Neutrophil (primary cell): ENCODE measurements around the gene CXCL11.
"Not testable (repeated sequence)": the region's sequence is repeated elsewhere in the genome, so short reads cannot be mapped to it uniquely, and the experiment has no call there.

Experiments used
- H3K27ac ChIP-seq: fragments of 200-600 bp; sonication (generic); 2 replicates; pipeline ENCODE4 v1.5.1; 2016; ENCODE audit warnings: mild to moderate bottlenecking, moderate library complexity
- H3K27me3 ChIP-seq: fragments of 200-600 bp; sonication (generic); 2 replicates; pipeline ENCODE4 v1.6.0; 2016; ENCODE audit warnings: mild to moderate bottlenecking
- H3K36me3 ChIP-seq: fragments of 200-600 bp; sonication (generic); 2 replicates; pipeline ENCODE4 v1.5.1; 2017
- H3K4me1 ChIP-seq, 2 experiments: fragments of 200-600 bp in 1 of 2; sonication (generic) in 1 of 2; 1 replicate in 1 of 2; 2 replicates in 1 of 2; pipeline versions ENCODE4 v1.5.1 to v1.6.1; 2013 to 2016; ENCODE audit warnings: low read depth in 1 of 2, low read length in 1 of 2, mild to moderate bottlenecking in 1 of 2, moderate library complexity in 1 of 2; ENCODE audit not compliant: control insufficient read depth in 1 of 2, insufficient read depth in 1 of 2
- H3K4me3 ChIP-seq, 2 experiments: fragments of 200-600 bp in 1 of 2; sonication (generic) in 1 of 2; 1 replicate in 1 of 2; 2 replicates in 1 of 2; pipeline ENCODE4 v1.5.1; 2013 to 2016; ENCODE audit warnings: low read depth in 1 of 2, low read length in 1 of 2, mild to moderate bottlenecking in 1 of 2, moderate library complexity in 1 of 2
- H3K9me3 ChIP-seq: fragments of 200-600 bp; sonication (generic); 2 replicates; pipeline ENCODE4 v1.5.1; 2016
- CTCF ChIP-seq: fragments of 200-600 bp; sonication (generic); IDR thresholded peaks from 2 replicates; pipeline ENCODE4 v1.5.1; 2016; ENCODE audit warnings: antibody characterized with exemption

Gene CXCL11

GRCh38 chr4:76053730-76054129, 17.9 kb upstream of the CXCL11 start:
- H3K27ac ChIP-seq: no peak overlapping the region
- no peaks in the 10 kb centered on the region for H3K9me3 ChIP-seq
- H3K4me3 ChIP-seq: no peak overlapping the region
- H3K27me3 ChIP-seq: peaks cover 21% of the 10 kb centered on the region
- H3K4me1 ChIP-seq: no peaks in the 10 kb centered on the region
- no peak for TF ChIP-seq CTCF
- H3K36me3 ChIP-seq: no peaks in the 10 kb centered on the region

GRCh38 chr4:76050560-76051050, 14.7 kb upstream of the CXCL11 start:
- not testable (repeated sequence) for H3K27ac ChIP-seq, H3K9me3 ChIP-seq, H3K4me3 ChIP-seq, H3K36me3 ChIP-seq, H3K4me1 ChIP-seq, H3K27me3 ChIP-seq

- not testable (repeated sequence) for H3K9me3 ChIP-seq, H3K27me3 ChIP-seq, H3K27ac ChIP-seq, H3K4me3 ChIP-seq, H3K4me1 ChIP-seq, H3K36me3 ChIP-seq
Measured at GRCh38 chr4:76049860-76050416, 14.1 kb upstream of the CXCL11 start.

- not testable (repeated sequence) for H3K27ac ChIP-seq, H3K4me3 ChIP-seq, H3K27me3 ChIP-seq, H3K36me3 ChIP-seq, H3K4me1 ChIP-seq, H3K9me3 ChIP-seq
Measured at GRCh38 chr4:76044686-76045085, 8.8 kb upstream of the CXCL11 start.

- not testable (repeated sequence) for H3K9me3 ChIP-seq, H3K4me3 ChIP-seq, H3K4me1 ChIP-seq, H3K36me3 ChIP-seq, H3K27me3 ChIP-seq, H3K27ac ChIP-seq
Measured at GRCh38 chr4:76043306-76043705, 7.4 kb upstream of the CXCL11 start.

- H3K27me3 ChIP-seq, H3K9me3 ChIP-seq, H3K27ac ChIP-seq, H3K4me1 ChIP-seq, H3K4me3 ChIP-seq, H3K36me3 ChIP-seq: not testable (repeated sequence)
Measured at GRCh38 chr4:76042241-76042998, 6.5 kb upstream of the CXCL11 start.

- H3K36me3 ChIP-seq: no peaks in the 10 kb centered on the region
- peaks cover 0 to 9% of the 10 kb centered on the region in 2 experiments for H3K4me1 ChIP-seq
- peaks cover 5% of the 10 kb centered on the region for H3K27me3 ChIP-seq
- H3K27ac ChIP-seq: no peak overlapping the region
- no peak for TF ChIP-seq CTCF
- H3K9me3 ChIP-seq: no peaks in the 10 kb centered on the region
- no peak overlapping the region for H3K4me3 ChIP-seq
Measured at GRCh38 chr4:76036855-76037254, 985 bp upstream of the CXCL11 start.

- no peak for TF ChIP-seq CTCF
Measured at GRCh38 chr4:76035141-76035540, 729 bp downstream of the CXCL11 start.

More at GRCh38 chr4:76035141-76035540, 729 bp downstream of the CXCL11 start:
- Histone ChIP-seq H3K27ac (no peak overlapping the region), H3K4me3 (no peak overlapping the region), H3K36me3 (no peaks in the 10 kb centered on the region), H3K27me3 (no peaks in the 10 kb centered on the region), H3K4me1 (peaks cover 0 to 9% of the 10 kb centered on the region in 2 experiments), H3K9me3 (no peaks in the 10 kb centered on the region)
